ENCODE measurements around the gene NMNAT2.
"Not testable (repeated sequence)": the region's sequence is repeated elsewhere in the genome, so short reads cannot be mapped to it uniquely, and the experiment has no call there.

The NMNAT2 gene

DNA sequence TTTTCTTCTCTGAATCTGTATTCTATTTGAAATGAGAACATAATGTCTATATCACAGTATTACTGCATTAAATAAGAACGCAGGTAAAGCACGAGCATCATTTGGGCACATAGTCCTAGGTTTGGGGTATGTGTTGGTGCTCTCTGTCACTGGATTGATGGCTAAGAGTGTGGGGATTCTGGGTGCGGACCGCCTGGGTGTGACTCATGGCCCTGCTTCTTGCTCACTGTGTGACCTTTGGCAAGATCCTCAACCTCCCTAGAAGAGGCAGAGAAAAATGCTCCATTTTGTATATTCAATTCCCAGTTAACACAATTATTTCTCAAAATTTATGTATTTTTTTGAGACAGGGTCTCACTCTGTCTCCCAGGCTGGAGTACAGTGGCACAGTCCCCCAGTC is 132.4 kb downstream of the NMNAT2 start:
- no peak for DNase-seq (ENCODE audit: low read depth)

DNA sequence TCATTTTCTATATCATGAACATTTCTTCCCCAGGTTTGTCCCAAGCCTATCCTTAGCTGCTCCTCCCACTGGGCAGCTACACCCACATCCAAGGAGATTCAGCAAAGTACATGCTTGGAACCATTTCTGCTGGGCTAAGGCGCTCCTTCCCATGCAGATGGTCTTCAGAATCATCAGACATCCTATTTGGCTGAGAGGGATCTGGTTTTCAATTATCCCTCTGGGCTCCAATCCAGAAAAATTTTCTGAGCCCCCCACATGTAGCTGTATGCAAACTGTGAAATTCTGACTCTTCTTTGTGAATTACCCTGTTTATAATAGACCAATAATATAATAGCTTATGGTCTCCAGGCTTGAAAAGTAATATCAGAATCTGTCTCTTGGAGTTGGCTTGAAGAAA is 132.9 kb downstream of the NMNAT2 start:
- no peak for DNase-seq (ENCODE audit: low read depth)

DNA sequence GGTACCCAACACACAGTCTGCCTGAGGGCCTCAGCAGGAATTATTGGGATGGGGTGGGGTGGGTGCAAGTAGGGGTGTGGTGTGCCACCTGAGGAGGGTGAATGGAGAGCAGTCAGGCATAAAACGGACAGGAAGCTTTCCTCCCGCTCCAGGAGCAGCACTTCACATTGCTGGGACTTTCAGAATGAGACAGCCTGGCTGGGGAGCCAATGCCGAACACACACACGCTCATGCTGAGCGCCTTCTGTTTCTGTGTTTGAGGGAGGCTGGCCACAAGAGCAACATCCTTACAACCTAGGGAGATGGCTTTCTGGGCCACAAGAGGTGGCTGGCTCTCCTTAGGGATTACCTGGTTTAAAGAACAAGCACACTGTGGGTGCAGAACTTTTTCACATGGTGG is 134.1 kb downstream of the NMNAT2 start:
- no peak for DNase-seq (ENCODE audit: low read depth)

- DNase-seq (ENCODE audit: low read depth), result no peak
These were observed 134.9 kb downstream of the NMNAT2 start for GRCh38 chr1:183283286-183283685.

GRCh38 chr1:183282101-183282855 is 135.9 kb downstream of the NMNAT2 start:
- no peak for DNase-seq (ENCODE audit: low read depth)

DNA sequence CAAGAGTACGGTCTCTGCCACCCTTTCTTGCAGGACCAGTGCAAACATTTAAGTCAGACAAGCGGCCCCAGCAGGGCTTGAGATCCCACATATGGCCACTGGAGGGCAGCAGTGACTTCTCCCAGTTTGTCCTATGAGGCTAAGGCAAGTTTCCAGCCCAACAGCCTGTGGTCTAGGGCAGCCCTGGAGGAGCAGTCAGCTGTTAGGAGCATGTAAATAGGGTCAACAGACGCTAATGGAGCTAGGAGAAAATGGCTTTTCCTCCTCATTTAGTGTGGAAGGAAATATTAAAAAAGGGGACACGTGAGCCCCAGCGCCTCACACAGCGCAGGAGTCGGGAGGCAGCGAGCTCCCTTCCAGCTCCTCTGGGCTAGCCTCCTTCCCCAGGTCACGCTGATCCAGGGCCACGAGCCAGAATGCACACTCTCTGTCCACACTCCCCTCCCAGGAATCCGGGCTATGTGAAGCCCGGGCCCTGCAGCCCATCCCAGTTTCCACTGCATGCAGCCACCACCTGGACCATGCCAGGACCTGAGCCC is 136.6 kb downstream of the NMNAT2 start:
- peak; percentile 39 for DNase-seq (ENCODE audit: low read depth)

GRCh38 chr1:183281039-183281438 is 137.1 kb downstream of the NMNAT2 start:
- no peak for DNase-seq (ENCODE audit: low read depth)

DNA sequence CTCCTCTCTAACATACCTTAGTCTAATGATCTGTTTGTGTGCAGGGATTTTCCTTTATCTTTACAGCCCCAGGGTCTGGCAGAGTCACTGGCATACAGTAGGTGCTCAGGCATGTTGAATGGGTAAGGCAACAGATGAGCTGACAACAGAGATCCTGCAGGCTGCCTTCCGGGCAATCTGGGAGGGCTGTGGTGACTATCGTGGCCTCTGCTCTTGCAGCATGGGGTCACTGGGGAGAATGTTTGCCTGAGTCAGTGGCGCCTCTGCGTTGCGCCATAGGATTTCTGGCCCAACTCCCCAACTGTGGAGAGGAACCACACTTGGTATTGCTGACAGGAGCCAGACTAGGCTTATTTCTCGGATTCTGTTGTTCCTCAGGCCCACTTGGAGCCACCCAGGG is 138.3 kb downstream of the NMNAT2 start:
- DNase-seq (ENCODE audit: low read depth), result no peak

- DNase-seq (ENCODE audit: low read depth), result no peak
These were observed 139.2 kb downstream of the NMNAT2 start for GRCh38 chr1:183278739-183279591.

GRCh38 chr1:183277821-183278738 is 140.1 kb downstream of the NMNAT2 start:
- no peak for DNase-seq (ENCODE audit: low read depth)

GRCh38 chr1:183276386-183277080 is 141.6 kb downstream of the NMNAT2 start:
- DNase-seq (ENCODE audit: low read depth), result no peak

DNA sequence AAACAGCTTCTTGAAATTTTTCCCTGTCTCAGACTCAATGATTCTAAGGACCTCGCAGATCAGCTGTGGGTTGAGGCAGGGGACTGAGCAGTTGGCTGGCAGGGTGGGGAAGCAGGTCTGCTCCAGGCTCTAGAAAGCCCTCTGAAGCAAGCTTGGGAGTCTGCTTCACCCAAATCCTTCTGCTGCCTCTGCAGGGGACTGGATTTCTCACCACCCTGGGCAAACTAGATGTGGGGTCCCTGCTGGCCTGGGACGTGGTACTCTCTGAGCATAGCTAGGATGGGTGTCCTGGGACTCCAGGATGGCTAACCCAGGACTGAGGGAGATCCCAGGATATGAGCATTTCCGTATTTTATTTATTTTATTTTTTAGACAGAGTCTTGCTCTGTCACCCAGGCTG is 142.9 kb downstream of the NMNAT2 start:
- no peak for DNase-seq (ENCODE audit: low read depth)

DNA sequence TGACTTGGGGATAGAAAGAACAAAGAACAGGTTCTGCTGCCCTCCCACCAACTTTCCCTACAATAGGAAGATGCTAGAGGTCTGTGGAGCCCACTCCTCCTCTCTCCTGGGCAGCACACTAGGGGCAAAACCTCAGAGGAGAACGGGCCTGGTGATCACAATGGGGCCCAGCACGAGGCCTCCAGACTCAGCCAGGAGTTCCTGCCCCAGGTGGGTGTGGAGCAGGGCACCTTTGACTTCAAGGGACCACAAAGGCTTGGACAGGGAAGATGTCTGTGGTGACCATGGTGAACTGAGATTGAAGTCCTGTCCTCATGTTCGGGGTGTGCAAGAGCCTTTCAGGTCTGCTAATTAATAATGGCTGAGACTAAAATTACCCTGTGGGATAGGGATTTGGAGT is 143.3 kb downstream of the NMNAT2 start:
- DNase-seq (ENCODE audit: low read depth), result no peak

GRCh38 chr1:183273984-183274383 is 144.2 kb downstream of the NMNAT2 start:
- DNase-seq (ENCODE audit: low read depth), result not testable (repeated sequence)

GRCh38 chr1:183273300-183273699 is 144.9 kb downstream of the NMNAT2 start:
- no peak for DNase-seq (ENCODE audit: low read depth)

GRCh38 chr1:183272390-183272848 is 145.8 kb downstream of the NMNAT2 start:
- no peak for DNase-seq (ENCODE audit: low read depth)

- DNase-seq (ENCODE audit: low read depth), result no peak
These were observed 147.5 kb downstream of the NMNAT2 start for GRCh38 chr1:183270541-183271141.

DNA sequence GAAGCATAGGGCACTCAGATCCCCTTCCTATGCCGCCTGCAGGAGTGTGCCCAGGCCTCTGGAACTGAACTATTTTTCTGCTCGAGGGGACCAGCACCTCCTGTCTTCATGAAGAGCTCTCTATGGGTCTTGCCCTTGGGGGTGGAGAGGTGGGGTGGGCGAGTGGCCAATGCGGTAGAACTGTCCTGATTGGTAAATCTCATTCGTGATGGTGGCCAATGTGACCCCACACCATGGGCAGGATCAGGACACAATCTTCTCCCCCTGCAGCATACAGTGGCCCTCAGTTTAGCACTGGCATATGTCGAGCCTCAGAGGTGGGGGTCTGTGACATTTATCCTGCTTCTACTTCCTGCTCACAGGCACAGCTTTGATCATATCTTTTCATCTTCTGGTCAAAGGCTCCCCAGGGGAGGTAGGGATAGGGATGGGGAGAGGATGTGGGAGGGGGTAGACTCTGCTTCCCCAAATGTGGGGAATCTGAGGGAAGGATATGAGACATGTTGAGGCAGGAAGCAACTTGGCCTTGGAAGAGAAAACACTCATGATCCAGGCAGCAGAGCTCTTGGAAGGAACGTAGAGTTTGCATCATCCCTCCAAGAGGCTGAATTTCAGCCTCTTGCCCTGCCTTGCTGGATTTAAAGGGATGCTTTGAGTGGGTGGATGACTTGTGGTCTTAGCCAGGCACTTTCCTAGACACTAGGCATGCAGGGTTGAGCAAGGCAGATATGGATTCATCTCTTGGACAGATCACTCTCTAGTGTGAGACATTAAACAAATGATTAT is 150.3 kb downstream of the NMNAT2 start:
- no peak for DNase-seq (ENCODE audit: low read depth)

DNA sequence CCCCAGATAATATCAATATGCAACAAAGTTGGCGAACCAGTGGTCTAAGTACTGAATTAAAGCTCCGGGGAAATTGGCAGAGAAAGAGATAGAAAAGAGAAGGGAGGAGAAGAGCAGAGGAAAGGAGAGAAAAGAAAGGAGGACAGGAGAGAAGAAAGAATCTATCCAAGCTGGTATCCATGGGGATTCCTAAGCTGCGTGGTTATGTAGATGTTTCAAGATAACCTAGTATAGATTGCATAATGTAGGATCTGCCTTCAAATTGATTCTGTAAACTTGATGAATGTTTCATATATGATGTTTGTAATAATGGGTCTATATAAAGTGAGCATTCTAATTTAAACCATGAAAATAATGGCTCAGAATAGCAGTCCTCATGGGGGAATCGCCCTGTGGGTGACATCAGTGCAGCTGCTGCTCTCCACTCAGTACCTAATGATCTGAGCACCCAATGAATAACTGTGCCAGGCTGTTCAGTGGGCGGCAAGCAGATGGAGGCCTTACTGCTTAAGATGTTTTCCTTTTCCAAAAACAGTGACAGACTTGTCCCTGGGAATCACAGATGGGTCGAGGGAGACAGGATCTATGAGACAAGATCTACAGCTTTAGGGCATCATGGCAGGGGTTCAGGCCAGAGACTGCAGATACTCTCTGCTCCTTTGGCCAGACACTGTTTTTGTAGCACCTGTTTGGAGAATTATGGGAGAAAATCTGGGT is 154.1 kb downstream of the NMNAT2 start:
- DNase-seq (ENCODE audit: low read depth), result no peak
